Measurements from ENCODE around the gene SS18L1. TPM values are rescaled to one million over a fixed set of nuclear protein-coding genes. Genes with fewer than 3 reads are reported as not detected.

SS18L1 gene
- total and polyA plus RNA-seq, 7 donors: 10.1 to 18.0 (median 11.3) TPM

GRCh38 chr20:62156592-62157386 lies 13.2 kb downstream of the SS18L1 start:
- ATAC-seq (peak; percentile 69 to 89 (median 78)), DNase-seq (peak; percentile 72 to 87)
- Histone ChIP-seq H3K9me3 (no peaks in the 10 kb centered on the region), H3K4me3 (peak overlapping the region; percentile 15), H3K36me3 (ENCODE audit: insufficient read depth in 1 of 2, low read depth in 1 of 2) (peaks cover 0 to 24% of the 10 kb centered on the region in 2 donors), H3K27me3 (ENCODE audit: insufficient read depth in 3 of 3, low read length in 2 of 3) (no peaks in the 10 kb centered on the region), H3K4me1 (peaks cover 8% of the 10 kb centered on the region), H3K27ac (no peak overlapping the region)
- intact Hi-C loops (cut with DNase I): no loop called here
- 42 to 53% (median 52%) methylated on average over 20 to 24 of the region's 24 CpGs for WGBS, 3 donors
- peak; percentile 68 for TF ChIP-seq CTCF (IDR thresholded peaks at IDR 0.05)

- Histone ChIP-seq H3K27me3 (ENCODE audit: insufficient read depth in 3 of 3, low read length in 2 of 3) (no peaks in the 10 kb centered on the region), H3K27ac (no peak overlapping the region), H3K4me1 (peaks cover 8% of the 10 kb centered on the region), H3K4me3 (no peak overlapping the region), H3K36me3 (ENCODE audit: insufficient read depth in 1 of 2, low read depth in 1 of 2) (peaks cover 0 to 31% of the 10 kb centered on the region in 2 donors), H3K9me3 (no peaks in the 10 kb centered on the region)
- DNase-seq: no peak
- TF ChIP-seq CTCF (IDR thresholded peaks at IDR 0.05): no peak
- intact Hi-C loops (cut with DNase I): no loop called here
- WGBS, 3 donors: 88 to 91% (median 90%) methylated on average over 25 of the region's 25 CpGs
- ATAC-seq: peak in 1 of 4 donors; percentile 4
Measured at GRCh38 chr20:62157387-62158087, 14.0 kb downstream of the SS18L1 start.

- intact Hi-C loops (cut with DNase I): no loop called here
- Histone ChIP-seq H3K9me3 (no peaks in the 10 kb centered on the region), H3K4me1 (peaks cover 8% of the 10 kb centered on the region), H3K36me3 (ENCODE audit: insufficient read depth in 1 of 2, low read depth in 1 of 2) (peaks cover 0 to 36% of the 10 kb centered on the region in 2 donors), H3K27me3 (ENCODE audit: insufficient read depth in 3 of 3, low read length in 2 of 3) (no peaks in the 10 kb centered on the region), H3K4me3 (no peak overlapping the region), H3K27ac (no peak overlapping the region)
- no peak for ATAC-seq
- TF ChIP-seq CTCF (IDR thresholded peaks at IDR 0.05): no peak
- DNase-seq: no peak
- WGBS, 3 donors: 96 to 97% (median 97%) methylated on average over 12 of the region's 12 CpGs
Measured at GRCh38 chr20:62158088-62158400, 14.5 kb downstream of the SS18L1 start.

GRCh38 chr20:62158541-62158940 lies 15.0 kb downstream of the SS18L1 start:
- Histone ChIP-seq H3K27me3 (ENCODE audit: insufficient read depth in 3 of 3, low read length in 2 of 3) (no peaks in the 10 kb centered on the region), H3K27ac (no peak overlapping the region), H3K4me3 (no peak overlapping the region), H3K4me1 (peaks cover 8% of the 10 kb centered on the region), H3K36me3 (ENCODE audit: insufficient read depth in 1 of 2, low read depth in 1 of 2) (peaks cover 3 to 41% of the 10 kb centered on the region in 2 donors), H3K9me3 (no peaks in the 10 kb centered on the region)
- 91 to 92% (median 92%) methylated on average over 22 of the region's 22 CpGs for WGBS, 3 donors
- ATAC-seq (no peak), DNase-seq (no peak)
- no peak for TF ChIP-seq CTCF (IDR thresholded peaks at IDR 0.05)
- intact Hi-C loops (cut with DNase I): no loop called here
